WTC11 (cell line): ENCODE results near the gene ITGAL. TPM values are rescaled to one million over a fixed set of nuclear protein-coding genes. Genes with fewer than 3 reads are reported as not detected.

Experiments
- ATAC-seq: fragments of 200-7000 bp; cut with Tn5 transposase; 2 replicates; pipeline ENCODE4 v1.10.0; 2021; ENCODE audit warnings: mild to moderate bottlenecking, moderate library complexity
- CTCF ChIA-PET: fragments of 300-600 bp; sonication (Branson Sonifier 250); formaldehyde crosslinking; loops from one replicate; lab custom pipeline; 2021; ENCODE audit warnings: antibody characterized with exemption; lab: Charles Lee
- POLR2A ChIA-PET: fragments of 350-600 bp; sonication (Branson Sonifier 250); formaldehyde crosslinking; loops from one replicate; lab custom pipeline; 2021; ENCODE audit warnings: antibody characterized with exemption; lab: Charles Lee
- DNase-seq: peaks from one replicate; pipeline ENCODE4 v3.0.0; 2021; ENCODE audit warnings: low spot score
- H3K27ac Mint-ChIP-seq: 2 replicates; pipeline ENCODE4 v1.8.0; 2021; ENCODE audit warnings: mixed read lengths
- H3K27me3 Mint-ChIP-seq: 2 replicates; pipeline ENCODE4 v1.8.0; 2021; ENCODE audit warnings: low read depth, mild to moderate bottlenecking, moderate library complexity, mixed read lengths
- H3K36me3 Mint-ChIP-seq: 2 replicates; pipeline ENCODE4 v1.8.0; 2021; ENCODE audit warnings: mixed read lengths
- H3K4me1 Mint-ChIP-seq: 2 replicates; pipeline ENCODE4 v1.8.0; 2022; ENCODE audit warnings: mixed read lengths
- H3K4me3 Mint-ChIP-seq: 2 replicates; pipeline ENCODE4 v1.8.0; 2021; ENCODE audit warnings: mild to moderate bottlenecking, moderate library complexity, mixed read lengths
- H3K9me3 Mint-ChIP-seq: 2 replicates; pipeline ENCODE4 v1.8.0; 2021; ENCODE audit warnings: mixed read lengths
- CREB1 ChIP-seq: sonication (generic); formaldehyde crosslinking; IDR thresholded peaks from 2 replicates; pipeline ENCODE4 v1.8.0; 2023; ENCODE audit warnings: mild to moderate bottlenecking, missing genetic modification reagents
- EMX1 ChIP-seq: fragments of 250-450 bp; sonication (Bioruptor Pico); IDR thresholded peaks from 2 replicates; pipeline ENCODE4 v1.8.0; 2021; ENCODE audit warnings: mild to moderate bottlenecking
- ESRRA ChIP-seq: sonication (generic); formaldehyde crosslinking; IDR thresholded peaks from 2 replicates; pipeline ENCODE4 v1.8.1; 2022; ENCODE audit warnings: mild to moderate bottlenecking, missing genetic modification reagents, borderline replicate concordance
- FOXK1 ChIP-seq: sonication (generic); formaldehyde crosslinking; IDR thresholded peaks from 2 replicates; pipeline ENCODE4 v1.8.0; 2022; ENCODE audit warnings: mild to moderate bottlenecking, moderate library complexity, missing genetic modification reagents
- FOXP1 ChIP-seq: sonication (generic); formaldehyde crosslinking; IDR thresholded peaks from 2 replicates; pipeline ENCODE4 v1.8.0; 2022; ENCODE audit warnings: missing genetic modification reagents, mild to moderate bottlenecking, moderate library complexity, borderline replicate concordance
- GRHL2 ChIP-seq: fragments of 250-450 bp; sonication (Bioruptor Pico); IDR thresholded peaks from 2 replicates; pipeline ENCODE4 v1.8.0; 2022; ENCODE audit warnings: mild to moderate bottlenecking, moderate library complexity; ENCODE audit not compliant: insufficient replicate concordance, severe bottlenecking
- JUN ChIP-seq: sonication (generic); formaldehyde crosslinking; IDR thresholded peaks from 2 replicates; pipeline ENCODE4 v1.8.0; 2023; ENCODE audit warnings: mild to moderate bottlenecking, missing genetic modification reagents
- MXD4 ChIP-seq: fragments of 250-450 bp; sonication (Bioruptor Pico); IDR thresholded peaks from 2 replicates; pipeline ENCODE4 v1.8.0; 2021; ENCODE audit warnings: mild to moderate bottlenecking, moderate library complexity, borderline replicate concordance
- NFATC4 ChIP-seq: fragments of 250-450 bp; sonication (Bioruptor Pico); IDR thresholded peaks from 2 replicates; pipeline ENCODE4 v1.9.0; 2021; ENCODE audit warnings: mild to moderate bottlenecking
- NFYB ChIP-seq: sonication (generic); formaldehyde crosslinking; conservative IDR thresholded peaks from 2 replicates; pipeline ENCODE4 v1.8.0; 2022; ENCODE audit warnings: low read depth, missing genetic modification reagents
- RORB ChIP-seq: fragments of 250-450 bp; sonication (Bioruptor Pico); IDR thresholded peaks from 2 replicates; pipeline ENCODE4 v1.9.0; 2021; ENCODE audit warnings: mild to moderate bottlenecking
- SMAD4 ChIP-seq: sonication (generic); formaldehyde crosslinking; IDR thresholded peaks from 2 replicates; pipeline ENCODE4 v1.8.0; 2022; ENCODE audit warnings: mild to moderate bottlenecking, missing genetic modification reagents
- ZBTB21 ChIP-seq: sonication (generic); formaldehyde crosslinking; IDR thresholded peaks from 2 replicates; pipeline ENCODE4 v1.8.1; 2023; ENCODE audit warnings: mild to moderate bottlenecking, missing genetic modification reagents, borderline replicate concordance
- ZNF317 ChIP-seq: sonication (generic); formaldehyde crosslinking; IDR thresholded peaks from 2 replicates; pipeline ENCODE4 v1.8.1; 2023; ENCODE audit warnings: low read depth, mild to moderate bottlenecking, moderate library complexity, missing genetic modification reagents, borderline replicate concordance
- total RNA-seq: library from RNA; stranded (reverse); gene quantifications from 3 replicates; pipeline ENCODE4 v1.2.3, GENCODE V29; 2021
- TF ChIP-seq, protein P1 (sequence below): sonication (generic); formaldehyde crosslinking; IDR thresholded peaks from 2 replicates; pipeline ENCODE4 v1.8.1; 2022; ENCODE audit warnings: mild to moderate bottlenecking, missing genetic modification reagents, moderate library complexity, borderline replicate concordance
- TF ChIP-seq, protein P2 (sequence below): sonication (generic); formaldehyde crosslinking; IDR thresholded peaks from 2 replicates; pipeline ENCODE4 v1.8.0; 2022; ENCODE audit warnings: mild to moderate bottlenecking, missing genetic modification reagents
- TF ChIP-seq, protein P3 (sequence below): sonication (generic); formaldehyde crosslinking; IDR thresholded peaks from 2 replicates; pipeline ENCODE4 v1.8.0; 2022; ENCODE audit warnings: mild to moderate bottlenecking, missing genetic modification reagents
- TF ChIP-seq, protein P4 (sequence below): sonication (generic); formaldehyde crosslinking; IDR thresholded peaks from 2 replicates; pipeline ENCODE4 v1.8.1; 2023; ENCODE audit warnings: mild to moderate bottlenecking, missing genetic modification reagents, borderline replicate concordance
- TF ChIP-seq, protein P5 (sequence below): sonication (generic); formaldehyde crosslinking; IDR thresholded peaks from 2 replicates; pipeline ENCODE4 v1.8.1; 2022; ENCODE audit warnings: missing genetic modification reagents, borderline replicate concordance
- TF ChIP-seq, protein P6 (sequence below): sonication (generic); formaldehyde crosslinking; IDR thresholded peaks from 2 replicates; pipeline ENCODE4 v1.8.0; 2022; ENCODE audit warnings: mild to moderate bottlenecking, missing genetic modification reagents
- TF ChIP-seq, protein P7 (sequence below): fragments of 250-450 bp; sonication (Bioruptor Pico); IDR thresholded peaks from 2 replicates; pipeline ENCODE4 v1.8.0; 2021; ENCODE audit warnings: mild to moderate bottlenecking
- TF ChIP-seq, protein P8 (sequence below): sonication (generic); formaldehyde crosslinking; conservative IDR thresholded peaks from 2 replicates; pipeline ENCODE4 v1.8.1; 2022; ENCODE audit warnings: mild to moderate bottlenecking, missing genetic modification reagents

ITGAL gene
- total RNA-seq, 1 experiment from 2014 or later, result 1.0 TPM

DNA sequence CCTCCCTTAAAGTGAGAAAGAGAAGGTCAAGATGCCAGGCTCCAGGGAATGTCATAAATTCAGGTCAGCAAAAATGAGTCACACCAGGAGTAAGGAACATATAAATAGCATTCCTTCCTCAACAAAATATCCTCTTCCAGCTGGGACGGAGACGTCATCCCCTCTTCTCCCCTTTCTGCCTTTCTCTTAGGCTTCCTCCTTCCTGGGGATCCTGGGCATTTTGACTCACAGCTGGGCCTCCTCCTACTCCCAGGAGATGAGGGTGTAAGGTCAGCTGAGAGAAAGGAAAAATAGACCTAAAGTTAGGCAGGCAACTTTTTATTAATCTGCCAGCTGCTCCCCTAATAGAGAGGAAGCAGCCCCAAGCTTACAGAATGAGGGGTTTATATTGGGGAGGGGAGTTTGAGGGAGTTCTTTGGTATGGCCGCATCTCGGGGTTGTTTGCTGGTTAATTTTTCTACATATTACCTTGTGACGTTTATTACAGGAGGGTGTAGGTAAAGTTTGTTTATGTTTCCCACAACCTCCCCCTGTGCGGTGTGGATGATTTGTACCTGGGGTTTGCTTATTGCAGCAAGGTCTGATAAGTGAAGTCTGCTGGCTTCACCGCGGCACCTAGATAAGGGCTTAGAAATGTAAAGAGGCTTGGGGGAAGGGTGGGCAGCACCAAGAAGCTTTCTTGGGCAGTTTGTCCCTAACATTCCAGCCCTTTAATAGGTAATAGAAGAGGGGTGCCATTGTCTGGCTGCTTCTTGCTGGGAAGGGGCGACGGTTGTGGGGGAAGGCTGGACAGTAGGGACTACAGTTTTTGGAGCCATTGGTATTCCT is 69.2 kb downstream of the ITGAL start:
- ATAC-seq (peak; percentile 52), DNase-seq (no peak)
- POLR2A ChIA-PET, result interaction anchor here (1.2 kb wide), 1 partner anchor 16 kb away, joined by 5 read pairs; no protein-coding TSS in a partner anchor
- Mint-ChIP-seq H3K4me3 (no peak overlapping the region), H3K27me3 (no peaks in the 10 kb centered on the region), H3K36me3 (peaks cover 7% of the 10 kb centered on the region), H3K9me3 (no peaks in the 10 kb centered on the region), H3K4me1 (peaks cover 10% of the 10 kb centered on the region), H3K27ac (no peak overlapping the region)
- CTCF ChIA-PET, result interaction anchor here (1.1 to 2.0 kb wide), 7 partner anchors 15 to 112 kb away, joined by 3 to 12 read pairs (median 5); partner anchors contain the start of genes DCTPP1, ZNF688 and ZNF764
- TF ChIP-seq, protein P1, sequence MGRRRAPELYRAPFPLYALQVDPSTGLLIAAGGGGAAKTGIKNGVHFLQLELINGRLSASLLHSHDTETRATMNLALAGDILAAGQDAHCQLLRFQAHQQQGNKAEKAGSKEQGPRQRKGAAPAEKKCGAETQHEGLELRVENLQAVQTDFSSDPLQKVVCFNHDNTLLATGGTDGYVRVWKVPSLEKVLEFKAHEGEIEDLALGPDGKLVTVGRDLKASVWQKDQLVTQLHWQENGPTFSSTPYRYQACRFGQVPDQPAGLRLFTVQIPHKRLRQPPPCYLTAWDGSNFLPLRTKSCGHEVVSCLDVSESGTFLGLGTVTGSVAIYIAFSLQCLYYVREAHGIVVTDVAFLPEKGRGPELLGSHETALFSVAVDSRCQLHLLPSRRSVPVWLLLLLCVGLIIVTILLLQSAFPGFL, result no peak
- TF ChIP-seq FOXP1 (CRISPR knock-in tag) (no peak), GRHL2 (CRISPR knock-in tag) (no peak), CREB1 (CRISPR knock-in tag) (no peak), ZNF317 (CRISPR knock-in tag) (no peak)
- TF ChIP-seq, protein P2, sequence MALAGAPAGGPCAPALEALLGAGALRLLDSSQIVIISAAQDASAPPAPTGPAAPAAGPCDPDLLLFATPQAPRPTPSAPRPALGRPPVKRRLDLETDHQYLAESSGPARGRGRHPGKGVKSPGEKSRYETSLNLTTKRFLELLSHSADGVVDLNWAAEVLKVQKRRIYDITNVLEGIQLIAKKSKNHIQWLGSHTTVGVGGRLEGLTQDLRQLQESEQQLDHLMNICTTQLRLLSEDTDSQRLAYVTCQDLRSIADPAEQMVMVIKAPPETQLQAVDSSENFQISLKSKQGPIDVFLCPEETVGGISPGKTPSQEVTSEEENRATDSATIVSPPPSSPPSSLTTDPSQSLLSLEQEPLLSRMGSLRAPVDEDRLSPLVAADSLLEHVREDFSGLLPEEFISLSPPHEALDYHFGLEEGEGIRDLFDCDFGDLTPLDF, result no peak

DNA sequence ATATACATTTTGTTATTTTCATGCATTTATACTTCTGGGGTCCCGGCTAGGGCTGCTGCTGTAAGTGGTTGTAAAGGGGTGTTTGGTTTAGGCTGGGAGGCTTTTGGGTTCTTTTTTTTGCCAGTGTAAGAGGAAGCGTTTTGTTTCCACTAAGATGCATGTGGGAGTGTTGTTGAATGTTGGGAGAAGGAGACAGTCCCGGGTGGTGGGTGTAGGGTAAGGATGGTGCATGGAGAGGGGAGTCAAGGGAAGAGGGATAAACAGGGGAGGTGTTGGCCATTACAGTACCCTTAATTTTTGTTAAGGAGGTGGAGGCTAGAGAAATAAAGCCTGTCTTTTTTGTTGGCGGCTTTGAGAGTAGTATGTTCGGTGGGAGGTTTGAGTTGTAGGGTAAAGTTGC is 70.5 kb downstream of the ITGAL start:
- H3K9me3 Mint-ChIP-seq, result no peaks in the 10 kb centered on the region; the same call in 1 of the 2 replicates
- no peak for DNase-seq
- no peaks in the 10 kb centered on the region for H3K27me3 Mint-ChIP-seq
- peaks cover 4% of the 10 kb centered on the region; the same call in 1 of the 2 replicates for H3K36me3 Mint-ChIP-seq
- peaks cover 6% of the 10 kb centered on the region for H3K4me1 Mint-ChIP-seq
- no peak overlapping the region for H3K4me3 Mint-ChIP-seq
- H3K27ac Mint-ChIP-seq, result no peak overlapping the region
- CTCF ChIA-PET, result interaction anchor here (1.1 to 1.8 kb wide), 2 partner anchors 73 to 113 kb away, joined by 3 to 12 read pairs; partner anchors contain the start of gene DCTPP1
- no peak for ATAC-seq
- POLR2A ChIA-PET, result no interaction called here
- TF ChIP-seq, protein P3, sequence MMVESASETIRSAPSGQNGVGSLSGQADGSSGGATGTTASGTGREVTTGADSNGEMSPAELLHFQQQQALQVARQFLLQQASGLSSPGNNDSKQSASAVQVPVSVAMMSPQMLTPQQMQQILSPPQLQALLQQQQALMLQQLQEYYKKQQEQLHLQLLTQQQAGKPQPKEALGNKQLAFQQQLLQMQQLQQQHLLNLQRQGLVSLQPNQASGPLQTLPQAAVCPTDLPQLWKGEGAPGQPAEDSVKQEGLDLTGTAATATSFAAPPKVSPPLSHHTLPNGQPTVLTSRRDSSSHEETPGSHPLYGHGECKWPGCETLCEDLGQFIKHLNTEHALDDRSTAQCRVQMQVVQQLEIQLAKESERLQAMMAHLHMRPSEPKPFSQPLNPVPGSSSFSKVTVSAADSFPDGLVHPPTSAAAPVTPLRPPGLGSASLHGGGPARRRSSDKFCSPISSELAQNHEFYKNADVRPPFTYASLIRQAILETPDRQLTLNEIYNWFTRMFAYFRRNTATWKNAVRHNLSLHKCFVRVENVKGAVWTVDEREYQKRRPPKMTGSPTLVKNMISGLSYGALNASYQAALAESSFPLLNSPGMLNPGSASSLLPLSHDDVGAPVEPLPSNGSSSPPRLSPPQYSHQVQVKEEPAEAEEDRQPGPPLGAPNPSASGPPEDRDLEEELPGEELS, result no peak
- TF ChIP-seq, protein P4, sequence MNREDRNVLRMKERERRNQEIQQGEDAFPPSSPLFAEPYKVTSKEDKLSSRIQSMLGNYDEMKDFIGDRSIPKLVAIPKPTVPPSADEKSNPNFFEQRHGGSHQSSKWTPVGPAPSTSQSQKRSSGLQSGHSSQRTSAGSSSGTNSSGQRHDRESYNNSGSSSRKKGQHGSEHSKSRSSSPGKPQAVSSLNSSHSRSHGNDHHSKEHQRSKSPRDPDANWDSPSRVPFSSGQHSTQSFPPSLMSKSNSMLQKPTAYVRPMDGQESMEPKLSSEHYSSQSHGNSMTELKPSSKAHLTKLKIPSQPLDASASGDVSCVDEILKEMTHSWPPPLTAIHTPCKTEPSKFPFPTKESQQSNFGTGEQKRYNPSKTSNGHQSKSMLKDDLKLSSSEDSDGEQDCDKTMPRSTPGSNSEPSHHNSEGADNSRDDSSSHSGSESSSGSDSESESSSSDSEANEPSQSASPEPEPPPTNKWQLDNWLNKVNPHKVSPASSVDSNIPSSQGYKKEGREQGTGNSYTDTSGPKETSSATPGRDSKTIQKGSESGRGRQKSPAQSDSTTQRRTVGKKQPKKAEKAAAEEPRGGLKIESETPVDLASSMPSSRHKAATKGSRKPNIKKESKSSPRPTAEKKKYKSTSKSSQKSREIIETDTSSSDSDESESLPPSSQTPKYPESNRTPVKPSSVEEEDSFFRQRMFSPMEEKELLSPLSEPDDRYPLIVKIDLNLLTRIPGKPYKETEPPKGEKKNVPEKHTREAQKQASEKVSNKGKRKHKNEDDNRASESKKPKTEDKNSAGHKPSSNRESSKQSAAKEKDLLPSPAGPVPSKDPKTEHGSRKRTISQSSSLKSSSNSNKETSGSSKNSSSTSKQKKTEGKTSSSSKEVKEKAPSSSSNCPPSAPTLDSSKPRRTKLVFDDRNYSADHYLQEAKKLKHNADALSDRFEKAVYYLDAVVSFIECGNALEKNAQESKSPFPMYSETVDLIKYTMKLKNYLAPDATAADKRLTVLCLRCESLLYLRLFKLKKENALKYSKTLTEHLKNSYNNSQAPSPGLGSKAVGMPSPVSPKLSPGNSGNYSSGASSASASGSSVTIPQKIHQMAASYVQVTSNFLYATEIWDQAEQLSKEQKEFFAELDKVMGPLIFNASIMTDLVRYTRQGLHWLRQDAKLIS (CRISPR knock-in tag), result no peak
- TF ChIP-seq, protein P5, sequence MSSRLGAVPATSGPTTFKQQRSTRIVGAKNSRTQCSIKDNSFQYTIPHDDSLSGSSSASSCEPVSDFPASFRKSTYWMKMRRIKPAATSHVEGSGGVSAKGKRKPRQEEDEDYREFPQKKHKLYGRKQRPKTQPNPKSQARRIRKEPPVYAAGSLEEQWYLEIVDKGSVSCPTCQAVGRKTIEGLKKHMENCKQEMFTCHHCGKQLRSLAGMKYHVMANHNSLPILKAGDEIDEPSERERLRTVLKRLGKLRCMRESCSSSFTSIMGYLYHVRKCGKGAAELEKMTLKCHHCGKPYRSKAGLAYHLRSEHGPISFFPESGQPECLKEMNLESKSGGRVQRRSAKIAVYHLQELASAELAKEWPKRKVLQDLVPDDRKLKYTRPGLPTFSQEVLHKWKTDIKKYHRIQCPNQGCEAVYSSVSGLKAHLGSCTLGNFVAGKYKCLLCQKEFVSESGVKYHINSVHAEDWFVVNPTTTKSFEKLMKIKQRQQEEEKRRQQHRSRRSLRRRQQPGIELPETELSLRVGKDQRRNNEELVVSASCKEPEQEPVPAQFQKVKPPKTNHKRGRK (CRISPR knock-in tag), result no peak
- TF ChIP-seq SMAD4 (CRISPR knock-in tag), result no peak
- no peak for TF ChIP-seq EMX1 (CRISPR knock-in tag)
- TF ChIP-seq MXD4 (CRISPR knock-in tag), result no peak
- TF ChIP-seq, protein P6, sequence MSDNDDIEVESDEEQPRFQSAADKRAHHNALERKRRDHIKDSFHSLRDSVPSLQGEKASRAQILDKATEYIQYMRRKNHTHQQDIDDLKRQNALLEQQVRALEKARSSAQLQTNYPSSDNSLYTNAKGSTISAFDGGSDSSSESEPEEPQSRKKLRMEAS (CRISPR knock-in tag), result no peak
- TF ChIP-seq, protein P7, sequence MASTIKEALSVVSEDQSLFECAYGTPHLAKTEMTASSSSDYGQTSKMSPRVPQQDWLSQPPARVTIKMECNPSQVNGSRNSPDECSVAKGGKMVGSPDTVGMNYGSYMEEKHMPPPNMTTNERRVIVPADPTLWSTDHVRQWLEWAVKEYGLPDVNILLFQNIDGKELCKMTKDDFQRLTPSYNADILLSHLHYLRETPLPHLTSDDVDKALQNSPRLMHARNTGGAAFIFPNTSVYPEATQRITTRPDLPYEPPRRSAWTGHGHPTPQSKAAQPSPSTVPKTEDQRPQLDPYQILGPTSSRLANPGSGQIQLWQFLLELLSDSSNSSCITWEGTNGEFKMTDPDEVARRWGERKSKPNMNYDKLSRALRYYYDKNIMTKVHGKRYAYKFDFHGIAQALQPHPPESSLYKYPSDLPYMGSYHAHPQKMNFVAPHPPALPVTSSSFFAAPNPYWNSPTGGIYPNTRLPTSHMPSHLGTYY (CRISPR knock-in tag), result no peak
- TF ChIP-seq NFATC4 (CRISPR knock-in tag), result no peak
- no peak for TF ChIP-seq RORB (CRISPR knock-in tag)
- TF ChIP-seq NFYB, result no peak
- TF ChIP-seq ZBTB21 (CRISPR knock-in tag), result no peak
- no peak for TF ChIP-seq ESRRA (CRISPR knock-in tag)
- TF ChIP-seq FOXP1 (CRISPR knock-in tag), result no peak
- TF ChIP-seq, protein P8, sequence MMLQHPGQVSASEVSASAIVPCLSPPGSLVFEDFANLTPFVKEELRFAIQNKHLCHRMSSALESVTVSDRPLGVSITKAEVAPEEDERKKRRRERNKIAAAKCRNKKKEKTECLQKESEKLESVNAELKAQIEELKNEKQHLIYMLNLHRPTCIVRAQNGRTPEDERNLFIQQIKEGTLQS, result no peak
- no peak for TF ChIP-seq FOXK1 (CRISPR knock-in tag)
- no peak for TF ChIP-seq JUN (CRISPR knock-in tag)
